Effector memory CD4-positive, alpha-beta T cell (primary cell): ENCODE results near the gene XYLT1.

Experiments
- DNase-seq, 3 donors: peaks; one replicate each; pipeline ENCODE4 v3.0.0-alpha.2; 2020
- H3K27ac ChIP-seq: 2 replicates; pipeline ENCODE4 v1.7.0; 2013; ENCODE audit warnings: mild to moderate bottlenecking, low read length, moderate library complexity; ENCODE audit not compliant: insufficient read depth, poor library complexity, severe bottlenecking
- H3K27me3 ChIP-seq: replicated peaks from 2 replicates; pipeline ENCODE4 v1.7.0; 2013; ENCODE audit warnings: mild to moderate bottlenecking, low read length; ENCODE audit not compliant: insufficient read depth, control insufficient read depth, poor library complexity, severe bottlenecking
- H3K36me3 ChIP-seq: 2 replicates; pipeline ENCODE4 v1.7.0; 2013; ENCODE audit warnings: mild to moderate bottlenecking, low read length, moderate library complexity; ENCODE audit not compliant: control insufficient read depth, insufficient read depth
- H3K4me1 ChIP-seq: 2 replicates; pipeline ENCODE4 v1.7.0; 2013; ENCODE audit warnings: low read length, mild to moderate bottlenecking; ENCODE audit not compliant: control insufficient read depth, insufficient read depth, poor library complexity, severe bottlenecking
- H3K4me3 ChIP-seq: 2 replicates; pipeline ENCODE4 v1.7.0; 2013; ENCODE audit warnings: low read length, low read depth, mild to moderate bottlenecking; ENCODE audit not compliant: insufficient read depth, poor library complexity, severe bottlenecking
- H3K9me3 ChIP-seq: 2 replicates; pipeline ENCODE4 v1.7.0; 2013; ENCODE audit warnings: mild to moderate bottlenecking, low read length, moderate library complexity; ENCODE audit not compliant: control insufficient read depth

XYLT1 gene

DNA sequence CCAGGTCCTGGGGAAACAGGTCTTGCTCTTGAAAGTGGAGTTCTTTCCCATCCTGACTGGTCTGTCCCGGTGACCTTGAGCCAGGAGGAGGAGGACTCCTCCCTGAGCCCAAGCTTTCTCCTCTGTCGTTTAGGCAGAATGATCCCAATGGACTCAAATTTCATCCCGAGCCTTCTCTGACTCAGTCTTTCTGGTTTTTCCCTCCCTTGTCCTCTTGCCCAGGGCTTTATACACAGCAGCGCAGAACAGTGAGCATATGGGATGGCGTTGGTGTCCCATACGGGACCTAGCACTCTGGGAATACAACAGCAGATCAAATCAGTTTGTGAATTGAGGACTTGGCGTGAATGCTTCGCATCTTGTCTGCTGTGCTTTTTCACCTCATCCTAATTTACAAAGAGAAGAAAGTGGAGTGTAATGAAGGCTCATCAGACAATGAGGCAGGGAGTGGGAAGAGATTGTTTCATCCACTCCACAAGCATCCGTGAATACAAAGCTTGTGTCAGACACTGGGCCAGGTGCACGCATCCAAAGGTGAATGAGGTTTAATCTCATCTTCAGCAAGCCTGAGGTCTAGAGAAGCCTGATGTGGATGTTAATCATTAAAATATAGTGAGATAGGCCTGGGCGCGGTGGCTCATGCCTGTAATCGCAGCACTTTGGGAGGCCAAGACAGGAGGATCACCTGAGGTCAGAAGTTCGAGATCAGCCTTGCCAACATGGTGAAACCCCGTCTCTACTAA lies 1.1 kb upstream of the XYLT1 start:
- peaks cover 30% of the 10 kb centered on the region for H3K4me1 ChIP-seq
- H3K27me3 ChIP-seq = no peaks in the 10 kb centered on the region
- H3K27ac ChIP-seq = no peak overlapping the region
- no peaks in the 10 kb centered on the region for H3K9me3 ChIP-seq
- H3K36me3 ChIP-seq = no peaks in the 10 kb centered on the region
- no peak for DNase-seq
- H3K4me3 ChIP-seq = no peak overlapping the region

DNA sequence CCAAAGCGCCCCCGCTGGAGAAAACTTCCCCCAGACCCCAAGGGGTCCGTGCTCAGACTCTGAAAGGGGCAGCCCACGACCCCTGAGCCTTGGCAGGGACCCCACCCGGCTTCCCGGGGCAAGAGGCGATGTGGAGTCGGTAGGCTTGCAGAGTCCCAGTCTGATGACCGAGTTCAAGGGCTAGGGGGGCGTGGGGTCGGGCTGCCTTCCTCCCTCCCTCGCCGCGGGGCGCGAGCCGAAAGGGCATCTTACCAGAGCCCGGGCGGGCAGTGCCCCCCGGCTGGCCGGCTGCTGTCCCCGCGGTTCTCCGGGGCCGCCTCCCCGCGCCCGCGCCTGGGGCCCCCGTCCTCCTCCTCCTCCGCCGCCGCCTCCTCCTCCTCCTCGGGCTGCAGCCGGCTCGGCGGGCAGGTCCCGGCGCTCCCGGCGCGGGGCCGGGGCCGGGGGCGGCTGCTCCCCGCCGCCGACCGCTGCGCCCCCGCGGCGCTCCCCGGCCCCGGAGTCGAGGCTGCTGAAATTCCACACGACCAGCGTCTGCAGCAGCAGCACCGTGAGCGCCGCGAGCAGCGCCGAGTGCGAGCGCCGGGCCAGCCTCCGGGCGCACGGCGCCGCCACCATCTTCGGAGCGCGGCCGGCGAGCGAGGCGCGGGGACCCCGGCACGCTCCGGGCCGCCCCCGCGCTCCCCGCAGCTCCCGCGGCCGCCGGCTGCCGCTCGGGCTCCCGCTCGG lies 415 bp downstream of the XYLT1 start:
- peak overlapping the region; percentile 82 for H3K4me3 ChIP-seq
- H3K9me3 ChIP-seq = no peaks in the 10 kb centered on the region
- H3K4me1 ChIP-seq = peaks cover 30% of the 10 kb centered on the region
- peak overlapping the region; percentile 60 for H3K27ac ChIP-seq
- H3K36me3 ChIP-seq = no peaks in the 10 kb centered on the region
- H3K27me3 ChIP-seq = no peaks in the 10 kb centered on the region
- DNase-seq = no peak

DNA sequence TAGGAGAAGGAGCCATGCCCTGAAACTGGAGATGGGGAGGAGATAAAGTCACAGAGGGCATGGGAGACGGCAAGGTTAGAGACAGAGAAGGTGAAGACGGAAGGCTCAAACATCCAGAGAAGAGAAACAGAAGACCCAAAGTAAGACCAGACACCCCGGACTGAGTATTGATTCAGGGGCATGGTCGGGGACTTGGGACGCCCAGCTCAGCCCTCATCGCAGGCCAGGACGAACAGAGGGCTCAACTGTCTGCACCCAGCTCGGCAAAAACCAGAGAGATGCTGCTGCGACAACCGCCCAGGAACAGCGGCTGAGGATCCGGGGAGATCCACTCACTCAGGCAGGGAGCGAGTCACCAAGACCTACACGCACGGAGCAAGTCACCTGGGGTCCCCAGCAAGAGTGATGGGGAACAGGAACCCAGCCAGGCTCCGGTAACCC lies 999 bp downstream of the XYLT1 start:
- peaks cover 30% of the 10 kb centered on the region for H3K4me1 ChIP-seq
- H3K36me3 ChIP-seq = no peaks in the 10 kb centered on the region
- H3K4me3 ChIP-seq = peak overlapping the region; percentile 82
- peak overlapping the region; percentile 46 for H3K27ac ChIP-seq
- peak in 1 of 3 donors; percentile 17 for DNase-seq
- H3K9me3 ChIP-seq = no peaks in the 10 kb centered on the region
- H3K27me3 ChIP-seq = no peaks in the 10 kb centered on the region

DNA sequence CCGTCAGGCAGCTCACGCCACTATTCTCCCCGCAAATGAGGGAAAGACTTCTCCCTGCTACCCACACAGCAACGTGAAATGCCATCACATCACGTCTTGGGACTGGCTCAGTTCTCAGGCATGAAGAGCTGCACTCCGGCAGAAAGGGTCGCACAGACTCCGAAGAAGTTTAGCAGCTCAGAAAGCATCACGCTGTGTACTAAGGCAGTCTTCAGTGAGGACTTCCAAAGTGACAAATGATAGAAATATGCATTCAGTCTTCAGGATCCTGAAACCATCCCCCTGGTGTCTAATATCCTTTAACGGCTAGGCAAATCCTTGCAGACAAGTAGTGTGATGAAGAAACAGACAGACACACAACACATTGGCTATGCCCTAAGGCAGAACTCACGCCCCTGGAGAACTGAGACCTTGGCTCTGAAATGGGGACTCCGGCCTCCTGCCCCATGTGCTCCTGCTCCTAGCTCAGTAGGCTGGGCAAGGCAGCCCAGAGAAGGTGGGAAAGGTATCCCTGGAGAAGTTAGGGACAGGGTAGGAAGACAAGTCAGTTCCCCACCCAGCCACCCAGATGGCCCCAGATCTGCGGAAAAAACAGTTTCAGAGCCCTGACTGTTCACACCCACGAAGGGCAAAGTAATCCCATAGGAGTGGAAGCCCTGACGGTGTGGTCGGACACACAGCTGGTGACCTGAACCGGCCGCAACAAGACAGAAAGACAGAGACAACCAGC lies 1.6 kb downstream of the XYLT1 start:
- H3K4me1 ChIP-seq = peaks cover 30% of the 10 kb centered on the region
- DNase-seq = no peak
- H3K27ac ChIP-seq = peak overlapping the region; percentile 46

DNA sequence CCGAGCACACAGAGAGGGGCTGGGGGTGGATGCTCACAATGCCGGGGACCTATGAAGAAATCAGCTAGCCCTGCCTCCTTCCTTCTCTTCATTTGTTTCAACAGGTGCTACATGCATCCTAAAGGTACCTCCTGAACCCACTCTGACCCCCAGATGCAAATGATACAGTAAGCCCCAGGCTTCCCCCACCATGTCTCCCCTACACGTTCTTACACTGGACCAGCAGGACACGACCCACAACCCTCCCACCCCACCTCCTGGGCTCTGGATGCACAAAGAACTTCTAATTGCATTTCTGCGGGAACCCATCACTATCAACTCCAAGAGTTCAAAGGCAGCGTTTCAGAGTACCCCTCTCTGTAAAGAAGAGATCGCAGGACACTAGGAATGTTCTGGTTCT lies 2.1 kb downstream of the XYLT1 start:
- Histone ChIP-seq H3K4me3 (peak overlapping the region; percentile 82), H3K9me3 (no peaks in the 10 kb centered on the region), H3K36me3 (no peaks in the 10 kb centered on the region), H3K27ac (no peak overlapping the region), H3K27me3 (no peaks in the 10 kb centered on the region), H3K4me1 (peaks cover 30% of the 10 kb centered on the region)
- DNase-seq = no peak

More for the DNA sequence above, 1.6 kb downstream of the XYLT1 start:
- Histone ChIP-seq H3K27me3 (no peaks in the 10 kb centered on the region), H3K9me3 (no peaks in the 10 kb centered on the region), H3K4me3 (peak overlapping the region; percentile 82), H3K36me3 (no peaks in the 10 kb centered on the region)

DNA sequence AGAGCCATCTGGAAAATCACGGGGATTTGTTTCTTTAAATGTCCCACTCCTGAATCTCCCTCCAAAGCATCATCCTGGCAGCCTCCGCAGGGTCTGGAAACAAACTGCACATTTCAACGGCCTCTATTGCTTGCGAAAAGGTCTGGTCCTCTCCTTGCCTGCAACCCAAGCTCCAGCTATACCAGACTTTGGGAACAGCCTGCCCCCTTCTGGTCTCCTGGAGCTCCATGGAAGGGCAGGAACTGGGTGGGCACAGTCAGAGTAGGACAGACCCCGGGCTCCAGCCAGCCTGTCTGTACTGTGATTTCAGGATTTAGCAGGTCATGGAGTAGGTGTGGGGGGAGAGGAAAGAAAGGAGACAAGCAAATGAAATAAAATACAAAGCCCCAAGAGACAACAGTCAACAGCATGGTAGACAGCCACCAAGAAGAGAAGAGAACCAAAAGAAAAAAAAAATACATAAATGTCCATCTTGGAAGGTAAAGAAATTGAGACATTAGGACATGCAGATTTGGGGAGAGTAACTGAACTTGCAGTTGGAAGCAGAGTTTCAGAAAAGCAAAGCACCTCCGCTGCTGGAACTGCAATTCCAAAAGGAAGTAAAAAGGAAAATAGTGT lies 2.7 kb downstream of the XYLT1 start:
- no peaks in the 10 kb centered on the region for H3K27me3 ChIP-seq
- H3K36me3 ChIP-seq = no peaks in the 10 kb centered on the region
- no peaks in the 10 kb centered on the region for H3K9me3 ChIP-seq
- H3K4me3 ChIP-seq = no peak overlapping the region
- no peak for DNase-seq
- no peak overlapping the region for H3K27ac ChIP-seq
- peaks cover 30% of the 10 kb centered on the region for H3K4me1 ChIP-seq

DNA sequence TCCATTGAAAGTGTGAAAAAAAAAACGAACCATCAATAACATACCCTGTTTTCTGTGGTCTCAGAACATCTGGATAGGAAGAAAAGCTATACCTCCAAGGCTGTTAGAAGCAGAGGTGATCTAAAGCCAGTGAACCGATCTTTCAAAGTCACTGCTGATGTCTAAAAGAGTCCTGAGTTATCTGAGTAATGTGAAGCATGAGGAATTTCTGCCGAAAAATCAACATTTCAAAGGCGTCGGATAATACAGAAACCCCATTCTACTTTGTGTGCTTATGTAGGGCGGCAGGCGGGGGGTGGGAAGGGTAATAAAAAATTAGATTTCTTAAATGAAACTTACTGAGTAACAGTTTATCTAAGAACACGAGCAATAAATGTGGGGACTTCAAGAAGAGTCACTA lies 3.9 kb downstream of the XYLT1 start:
- DNase-seq = no peak
- Histone ChIP-seq H3K27me3 (no peaks in the 10 kb centered on the region), H3K4me1 (peaks cover 35% of the 10 kb centered on the region)

DNA sequence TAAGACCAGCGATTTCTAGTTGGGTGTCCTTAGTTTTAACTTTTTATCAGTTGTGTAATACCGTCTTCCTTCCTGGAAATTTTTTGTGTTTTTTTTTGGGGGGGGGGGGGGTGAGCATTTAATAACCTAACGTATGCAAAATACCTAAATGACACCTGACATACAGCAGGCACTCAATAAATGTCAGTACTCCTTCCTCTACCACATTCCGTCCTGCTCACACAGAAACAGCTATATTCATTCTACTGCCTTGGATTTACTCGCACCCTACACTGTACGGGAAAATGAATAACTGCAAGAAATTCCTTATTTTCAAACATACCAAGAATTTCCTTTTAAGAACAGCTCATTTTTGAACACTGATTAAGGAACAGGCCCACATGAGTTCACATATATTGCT lies 5.3 kb downstream of the XYLT1 start:
- peaks cover 35% of the 10 kb centered on the region for H3K4me1 ChIP-seq
- no peaks in the 10 kb centered on the region for H3K27me3 ChIP-seq
- no peaks in the 10 kb centered on the region for H3K36me3 ChIP-seq
- H3K4me3 ChIP-seq = no peak overlapping the region
- no peak overlapping the region for H3K27ac ChIP-seq
- DNase-seq = no peak
- H3K9me3 ChIP-seq = no peaks in the 10 kb centered on the region

More for the DNA sequence above, 3.9 kb downstream of the XYLT1 start:
- no peaks in the 10 kb centered on the region for H3K36me3 ChIP-seq
- no peak overlapping the region for H3K27ac ChIP-seq
- H3K4me3 ChIP-seq = no peak overlapping the region
- H3K9me3 ChIP-seq = no peaks in the 10 kb centered on the region

DNA sequence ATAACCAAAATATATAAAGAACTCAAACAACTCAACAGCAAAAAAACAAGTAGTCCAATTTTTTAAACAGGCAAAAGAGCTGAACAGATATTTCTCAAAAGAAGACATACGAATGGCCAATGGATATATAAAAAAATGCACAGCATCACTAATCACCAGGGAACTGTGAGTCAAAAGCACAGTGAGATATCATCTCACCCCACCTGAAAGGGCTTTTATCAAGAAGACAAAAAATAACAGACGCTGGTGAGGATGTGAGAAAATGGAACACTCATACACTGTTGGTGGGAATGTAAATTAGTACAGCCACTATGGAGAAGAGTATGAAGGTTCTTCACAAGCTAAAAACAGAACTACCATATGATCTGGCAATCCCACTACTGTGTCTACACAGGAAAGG lies 7.4 kb downstream of the XYLT1 start:
- no peak for DNase-seq
- peaks cover 16% of the 10 kb centered on the region for H3K4me1 ChIP-seq
- H3K36me3 ChIP-seq = no peaks in the 10 kb centered on the region
- no peaks in the 10 kb centered on the region for H3K27me3 ChIP-seq
- H3K9me3 ChIP-seq = no peaks in the 10 kb centered on the region
- no peak overlapping the region for H3K27ac ChIP-seq
- H3K4me3 ChIP-seq = no peak overlapping the region
